NT2/D1 (cell line): ENCODE data around the gene AFF3.

Experiments used
- SUZ12 ChIP-seq: IDR thresholded peaks from 2 replicates; pipeline ENCODE4 v1.6.1; 2011; ENCODE audit not compliant: insufficient read length, insufficient read depth; ENCODE audit errors: extremely low read depth
- YY1 ChIP-seq: IDR thresholded peaks from 2 replicates; pipeline ENCODE4 v1.6.1; 2011; ENCODE audit not compliant: insufficient read length, insufficient read depth
- ZNF274 ChIP-seq: IDR thresholded peaks from 2 replicates; pipeline ENCODE4 v1.6.1; 2011; ENCODE audit warnings: mild to moderate bottlenecking, low read depth, low read length

- no peak for TF ChIP-seq YY1
- TF ChIP-seq ZNF274 = no peak
- no peak for TF ChIP-seq SUZ12
Observed at GRCh38 chr2:99710721-99711120, 431.7 kb downstream of the AFF3 start.
